ENCODE measurements around the gene NXPE2.
"Not testable (repeated sequence)": the region's sequence is repeated elsewhere in the genome, so short reads cannot be mapped to it uniquely, and the experiment has no call there.

NXPE2 gene

DNA sequence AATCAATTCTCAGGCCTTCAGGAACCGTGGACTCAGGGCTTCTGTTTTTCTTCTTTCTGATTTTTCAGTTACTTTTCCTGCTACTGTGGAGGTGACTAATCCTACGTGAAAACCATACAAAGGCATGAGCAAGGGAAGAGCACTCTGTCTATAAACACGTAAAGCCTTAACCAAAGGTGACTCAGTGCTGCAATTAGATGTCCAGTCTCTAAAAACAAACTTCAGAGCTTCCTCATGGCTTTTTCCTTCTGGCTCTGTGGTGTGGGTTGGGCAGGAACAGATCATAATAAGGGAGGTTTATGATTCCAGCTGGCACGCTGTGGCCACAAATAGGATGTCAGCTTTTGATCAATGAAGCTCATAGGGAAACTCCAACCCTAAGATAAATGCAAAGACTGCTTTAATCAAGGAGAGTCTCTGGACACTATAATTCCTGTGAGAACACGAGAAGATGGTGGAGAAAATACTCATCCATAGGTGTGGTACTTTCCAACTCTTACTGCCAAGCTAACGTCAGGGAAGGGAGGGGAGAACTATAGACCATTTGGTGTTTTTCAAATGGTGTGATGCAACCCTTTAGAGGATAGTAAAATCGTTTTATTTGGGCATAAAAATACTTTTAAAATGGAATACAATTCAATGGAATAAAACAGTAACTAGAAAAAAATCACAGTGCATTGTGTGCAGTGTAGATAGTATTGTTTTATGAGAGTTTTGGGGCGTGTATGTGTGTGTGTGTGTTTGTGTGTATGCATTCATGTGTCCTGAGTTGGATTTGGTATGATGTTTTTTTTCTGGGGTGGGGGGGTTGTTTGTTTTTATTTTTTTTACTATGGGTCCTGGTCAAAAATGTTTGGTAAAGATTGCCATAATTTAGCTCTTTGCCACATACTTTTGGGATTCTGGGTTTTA, at the start of gene NXPE2:
Gene NXPE2, plus strand, starts transcription at position 403 of the 912 bp plus-strand sequence. Its CDS starts 49 bp downstream, at position 452.
- DNase-seq (ENCODE audit: low read depth): no peak

DNA sequence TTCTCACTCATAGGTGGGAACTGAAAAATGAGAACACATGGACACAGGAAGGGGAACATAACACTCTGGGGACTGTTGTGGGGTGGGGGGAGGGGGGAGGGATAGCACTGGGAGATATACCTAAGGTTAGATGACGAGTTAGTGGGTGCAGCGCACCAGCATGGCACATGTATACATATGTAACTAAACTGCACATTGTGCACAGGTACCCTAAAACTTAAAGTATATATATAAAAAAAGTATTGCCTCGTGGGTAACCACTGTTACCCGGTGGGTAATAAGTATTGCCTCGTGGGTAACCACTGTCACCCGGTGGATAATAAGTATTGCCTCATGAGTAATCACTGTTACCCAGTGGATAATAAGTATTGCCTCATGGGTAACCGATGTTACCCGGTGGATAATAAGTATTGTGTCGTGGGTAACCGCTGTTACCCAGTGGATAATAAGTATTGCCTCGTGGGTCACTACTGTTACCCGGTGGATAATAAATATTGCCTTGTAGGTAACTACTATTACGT, 46.8 kb upstream of the NXPE2 start:
- DNase-seq (ENCODE audit: low read depth): not testable (repeated sequence)

DNA sequence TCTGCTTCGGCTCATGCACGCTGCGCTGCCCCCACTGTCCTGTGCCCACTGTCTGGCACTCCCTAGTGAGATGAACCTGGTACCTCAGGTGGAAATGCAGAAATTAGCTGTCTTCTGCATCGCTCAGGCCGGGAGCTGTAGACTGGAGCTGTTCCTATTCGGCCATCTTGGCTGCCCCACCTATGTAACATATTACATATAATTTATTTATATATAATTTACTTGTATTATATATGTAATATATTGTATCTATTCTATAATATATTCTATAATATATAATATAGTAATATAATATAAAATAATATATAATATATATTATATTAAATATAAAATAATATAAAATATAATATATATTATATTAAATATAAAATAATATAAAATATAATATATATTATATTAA, 38.9 kb upstream of the NXPE2 start:
- not testable (repeated sequence) for DNase-seq (ENCODE audit: low read depth)

DNA sequence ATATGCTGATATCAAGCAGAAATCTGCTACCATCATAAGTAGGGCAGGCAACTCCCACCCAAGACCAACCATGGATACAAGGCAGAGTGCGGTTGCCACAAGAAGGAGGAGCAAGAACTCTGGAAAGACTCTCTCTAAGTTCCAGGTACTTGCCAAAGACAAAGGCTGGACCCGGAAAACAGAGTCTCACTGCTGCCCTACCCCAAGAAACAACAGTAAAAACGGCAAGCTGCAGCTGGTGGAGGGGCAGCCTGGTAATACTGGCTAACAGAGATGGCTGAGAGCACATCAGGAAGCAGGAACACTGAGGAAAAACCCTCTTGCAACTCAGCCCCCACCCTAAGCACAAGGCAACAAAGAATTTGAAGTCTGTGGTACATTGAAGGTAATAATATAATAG, 27.7 kb upstream of the NXPE2 start:
- DNase-seq (ENCODE audit: low read depth): no peak

DNA sequence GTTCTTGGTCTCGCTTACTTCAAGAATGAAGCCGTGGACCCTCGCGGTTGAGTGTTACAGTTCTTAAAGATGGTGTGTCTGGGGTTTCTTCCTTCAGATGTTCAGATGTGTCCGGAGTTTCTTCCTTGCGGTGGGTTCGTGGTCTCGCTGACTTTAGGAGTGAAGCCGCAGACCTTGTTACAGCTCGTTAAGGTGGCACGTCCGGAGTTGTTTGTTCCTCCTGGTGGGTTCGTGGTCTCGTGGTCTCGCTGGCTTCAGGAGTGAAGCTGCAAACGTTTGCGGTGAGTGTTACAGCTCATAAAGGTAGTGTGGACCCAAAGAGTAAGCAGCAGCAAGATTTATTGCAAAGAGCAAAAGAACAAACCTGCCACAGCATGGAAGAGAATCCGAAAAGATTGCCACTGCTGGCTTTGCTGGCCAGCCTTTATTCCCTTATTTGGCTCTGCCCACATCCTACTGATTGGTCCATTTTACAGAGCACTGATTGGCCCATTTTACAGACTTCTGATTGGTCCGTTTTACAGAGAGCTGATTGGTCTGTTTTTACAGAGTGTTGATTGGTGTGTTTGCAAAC, 27.1 kb upstream of the NXPE2 start:
- no peak for DNase-seq (ENCODE audit: low read depth)

DNA sequence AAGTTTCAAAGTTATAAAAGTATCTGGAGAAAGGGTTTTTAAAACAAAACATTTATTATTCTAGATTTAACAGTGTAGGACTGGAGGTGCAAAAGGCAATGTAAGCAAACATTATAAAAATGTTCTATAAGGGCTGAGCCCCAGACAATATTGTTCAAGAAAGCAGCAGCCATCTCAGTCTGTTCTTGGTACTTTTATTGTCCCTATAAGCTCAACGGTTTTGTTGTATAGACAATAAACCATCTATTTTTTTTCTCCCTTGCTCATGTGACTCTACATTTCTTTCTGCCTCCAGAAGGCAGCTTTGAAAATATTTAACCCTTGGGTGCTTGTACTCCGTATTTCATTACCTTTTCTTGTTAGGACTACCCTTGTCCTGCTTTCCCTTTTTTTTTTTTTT, 25.2 kb upstream of the NXPE2 start:
- DNase-seq (ENCODE audit: low read depth): no peak

DNA sequence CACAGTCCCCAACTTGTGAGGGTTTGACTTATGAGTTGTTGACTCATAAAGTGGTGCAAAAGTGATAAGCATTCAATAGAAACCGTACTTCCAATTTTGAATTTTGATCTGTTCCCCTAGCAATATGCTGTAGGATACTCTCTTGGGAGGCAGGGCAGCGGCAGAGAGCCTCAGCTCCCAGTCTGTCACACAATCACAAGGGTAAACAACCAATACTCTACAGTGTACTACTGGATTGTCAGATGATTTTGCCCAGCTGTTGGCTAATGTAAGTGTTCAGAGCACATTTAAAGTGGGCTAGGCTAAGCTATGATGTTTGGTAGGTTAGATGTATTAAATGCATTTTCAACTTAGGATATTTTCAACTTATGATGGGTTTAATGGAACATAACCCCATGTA, 13.7 kb upstream of the NXPE2 start:
- DNase-seq (ENCODE audit: low read depth): no peak

DNA sequence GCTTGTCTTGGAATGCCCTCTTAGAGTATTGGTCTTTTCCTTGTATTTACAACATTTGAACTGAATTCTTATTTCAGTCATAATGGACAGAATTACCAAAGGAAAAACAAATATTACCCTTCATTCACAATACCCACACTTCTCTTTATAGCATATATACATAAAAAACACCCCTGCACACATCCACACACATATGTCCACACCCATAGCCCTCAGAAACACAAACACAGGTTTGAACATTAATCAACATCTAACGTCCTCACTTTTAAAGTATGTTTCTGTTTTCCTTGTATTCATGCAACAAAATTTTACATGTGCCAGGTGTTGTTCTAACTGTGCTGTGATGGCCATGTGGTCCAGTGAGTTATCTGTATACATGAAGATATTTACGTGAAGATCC, 11.6 kb upstream of the NXPE2 start:
- no peak for DNase-seq (ENCODE audit: low read depth)

DNA sequence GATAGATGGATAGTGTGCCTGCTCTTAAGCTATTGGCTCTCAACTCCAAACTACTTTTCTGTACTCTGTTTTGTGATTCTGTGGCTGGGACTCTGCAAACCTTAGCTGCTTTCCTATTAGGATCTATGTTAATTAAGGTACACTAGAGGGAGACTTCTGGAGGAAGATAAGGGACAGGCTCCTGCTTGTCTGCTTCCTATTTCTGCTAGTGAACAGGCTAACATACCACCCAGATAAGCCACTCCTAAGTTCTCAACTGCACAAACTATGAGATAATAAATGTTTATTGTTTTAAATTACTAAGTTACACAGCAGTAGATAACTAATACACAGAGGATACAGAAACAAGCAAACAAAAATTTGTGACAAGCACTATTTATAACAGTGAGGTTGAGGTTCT, 10.2 kb upstream of the NXPE2 start:
- no peak for DNase-seq (ENCODE audit: low read depth)

DNA sequence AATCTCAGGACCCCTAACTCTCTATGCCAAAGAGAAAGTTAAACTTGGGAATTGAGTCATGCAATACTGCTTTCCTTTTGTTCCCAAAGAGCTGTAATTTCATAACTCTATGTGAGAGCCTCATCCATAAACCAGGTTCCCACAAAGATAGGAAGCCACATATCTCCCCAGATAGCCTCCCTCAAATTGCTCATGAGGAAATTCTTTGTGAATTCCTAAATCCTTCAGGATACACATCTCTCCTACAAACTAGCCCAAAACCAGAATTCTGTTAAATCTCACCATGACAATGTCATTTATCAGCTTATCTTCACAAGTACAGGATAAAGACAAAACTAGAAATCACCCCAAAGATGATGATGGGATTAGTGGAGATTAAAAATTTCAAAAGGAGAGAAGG, 4.7 kb upstream of the NXPE2 start:
- no peak for DNase-seq (ENCODE audit: low read depth)

DNA sequence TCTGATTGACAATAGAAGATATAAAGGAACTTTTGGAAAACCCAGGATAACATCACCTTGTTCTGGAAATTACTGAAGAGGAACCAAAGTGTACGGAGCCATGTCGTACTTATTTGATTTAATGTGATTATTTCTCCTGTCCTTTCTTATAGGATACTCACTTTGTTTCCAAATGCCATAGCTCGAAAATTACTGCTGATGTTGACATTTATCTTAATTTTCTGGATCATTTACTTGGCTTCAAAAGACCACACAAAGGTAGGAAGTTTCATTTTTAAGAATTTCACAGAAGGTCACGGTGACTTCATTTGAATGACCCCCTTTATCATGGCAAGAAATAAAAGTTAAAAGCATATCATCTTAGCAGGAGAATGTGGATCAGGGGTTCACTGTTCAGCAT, 1.2 kb downstream of the NXPE2 start:
- DNase-seq (ENCODE audit: low read depth): no peak

DNA sequence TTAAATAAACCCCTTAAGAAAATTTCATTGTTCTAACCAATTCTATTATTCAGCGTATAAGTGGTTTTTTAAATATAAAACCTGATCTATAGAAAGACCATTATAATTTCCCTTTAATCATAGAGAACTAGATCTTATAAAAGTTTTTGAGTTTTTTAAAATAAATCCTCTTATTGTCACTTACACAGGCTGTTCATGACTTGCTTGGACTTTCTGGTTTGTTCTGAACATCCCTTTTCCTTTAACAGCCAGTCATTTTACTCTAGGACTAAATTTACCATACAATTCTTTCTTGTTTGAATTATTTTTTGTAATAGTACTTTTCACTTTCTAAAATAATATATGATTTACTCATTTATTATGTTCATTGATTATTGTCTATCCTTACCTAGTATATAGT, 4.7 kb downstream of the NXPE2 start:
- DNase-seq (ENCODE audit: low read depth): no peak

DNA sequence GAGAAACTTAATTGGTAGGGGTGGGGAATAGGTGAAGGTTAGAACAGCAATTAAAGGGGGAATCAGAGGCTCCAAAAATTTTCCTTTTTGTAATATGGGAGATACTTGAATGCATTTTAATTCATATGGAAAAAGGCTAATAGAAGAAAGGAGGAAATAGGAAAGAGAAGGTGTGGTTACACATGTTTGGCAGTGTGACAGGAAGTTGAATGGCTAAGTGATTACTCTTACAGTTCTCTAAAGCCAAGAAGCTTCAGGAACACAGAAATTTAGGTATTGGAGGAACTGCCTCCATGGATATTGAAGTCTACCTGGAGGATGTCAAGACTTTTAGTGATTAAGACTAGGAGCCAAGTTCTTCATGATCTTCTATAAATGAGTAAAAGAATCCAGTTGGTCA, 6.3 kb downstream of the NXPE2 start:
- no peak for DNase-seq (ENCODE audit: low read depth)

DNA sequence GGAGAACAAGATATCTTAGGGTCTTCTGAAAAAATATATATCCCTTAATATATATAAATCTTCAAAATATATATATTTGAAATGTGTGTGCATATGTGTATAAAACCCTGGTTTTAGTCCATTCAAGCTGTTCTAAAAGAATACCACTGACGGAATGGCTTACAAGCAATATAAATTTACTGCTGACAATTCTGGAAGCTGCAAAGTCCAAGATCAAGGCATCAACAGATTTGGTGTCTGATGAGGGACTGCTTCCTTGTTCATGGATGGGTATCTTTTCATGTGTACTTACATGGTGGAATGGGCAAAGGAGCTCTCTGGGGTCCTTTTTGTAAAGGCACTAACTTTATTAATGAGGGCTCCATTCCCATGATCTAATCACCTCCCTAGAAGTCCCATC, 6.8 kb downstream of the NXPE2 start:
- no peak for DNase-seq (ENCODE audit: low read depth)

DNA sequence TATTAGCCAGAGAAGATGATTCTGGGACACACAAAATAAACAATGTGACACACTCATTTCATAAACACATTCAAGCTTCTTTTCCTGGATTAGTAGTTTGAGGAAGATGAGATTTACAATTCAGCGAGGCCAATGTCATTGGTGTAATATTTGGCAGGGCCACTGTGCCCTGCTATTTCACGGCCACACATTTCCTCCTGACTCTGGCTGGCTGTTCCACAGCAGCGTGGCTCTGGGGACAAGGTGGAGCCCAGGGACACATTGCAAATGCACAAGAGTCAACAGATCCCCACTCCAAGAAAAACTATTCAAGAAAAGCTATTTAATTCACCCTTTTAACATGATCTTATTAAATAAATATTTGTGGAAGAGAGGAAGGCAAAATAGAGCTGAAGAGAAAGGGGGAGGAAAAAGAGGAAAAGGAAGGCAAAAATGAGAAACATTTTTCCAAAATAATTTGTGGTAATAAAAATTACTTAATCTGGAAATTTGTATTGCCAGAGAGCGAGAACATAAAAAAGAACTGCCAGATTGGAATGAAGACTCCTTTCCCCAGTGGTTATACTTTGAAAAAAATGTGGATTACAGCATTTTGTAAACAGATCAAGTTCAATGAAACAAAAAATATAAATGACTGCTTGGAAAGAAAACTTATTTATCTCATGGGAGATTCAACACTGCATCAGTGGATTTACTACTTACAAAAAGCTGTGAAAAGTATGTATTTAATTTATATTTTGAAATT, 27.1 kb downstream of the NXPE2 start:
- DNase-seq (ENCODE audit: low read depth): no peak

DNA sequence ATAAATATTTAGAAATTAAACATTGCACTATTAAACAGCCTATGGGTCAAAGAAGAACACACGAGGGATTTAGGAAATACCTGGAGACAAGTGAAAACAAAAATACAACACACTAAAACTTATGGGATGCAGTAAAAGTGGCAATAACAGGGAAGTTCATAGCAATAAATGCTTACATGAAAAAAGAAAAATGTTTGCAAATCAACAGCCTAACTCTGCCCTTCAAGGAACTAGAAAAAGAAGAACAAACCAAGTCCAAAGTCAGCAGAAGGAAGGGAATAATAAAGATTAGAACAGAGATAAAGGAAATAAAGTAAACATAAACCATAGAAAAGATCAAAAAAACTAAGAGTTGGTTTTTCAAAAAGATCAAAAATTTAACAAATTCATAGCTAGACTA, 31.6 kb downstream of the NXPE2 start:
- DNase-seq (ENCODE audit: low read depth): no peak

DNA sequence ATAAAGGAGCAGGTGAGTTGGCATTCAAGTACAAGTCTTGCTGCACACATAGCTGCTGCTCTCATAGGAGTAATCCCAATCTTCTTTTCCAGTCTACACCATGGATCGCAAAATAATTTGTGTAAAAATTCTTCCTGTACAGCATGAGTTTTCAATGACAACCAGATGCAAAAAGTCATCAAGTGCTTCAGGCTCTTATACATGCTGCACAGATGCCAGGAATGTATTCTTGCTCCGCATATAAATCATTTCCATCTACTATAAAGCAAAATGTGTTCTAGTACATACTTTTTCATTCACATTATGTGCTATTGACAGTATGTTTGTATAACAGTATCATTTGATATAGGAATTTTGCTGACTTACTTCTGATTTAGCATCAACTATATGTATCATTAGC, 35.4 kb downstream of the NXPE2 start:
- no peak for DNase-seq (ENCODE audit: low read depth)

DNA sequence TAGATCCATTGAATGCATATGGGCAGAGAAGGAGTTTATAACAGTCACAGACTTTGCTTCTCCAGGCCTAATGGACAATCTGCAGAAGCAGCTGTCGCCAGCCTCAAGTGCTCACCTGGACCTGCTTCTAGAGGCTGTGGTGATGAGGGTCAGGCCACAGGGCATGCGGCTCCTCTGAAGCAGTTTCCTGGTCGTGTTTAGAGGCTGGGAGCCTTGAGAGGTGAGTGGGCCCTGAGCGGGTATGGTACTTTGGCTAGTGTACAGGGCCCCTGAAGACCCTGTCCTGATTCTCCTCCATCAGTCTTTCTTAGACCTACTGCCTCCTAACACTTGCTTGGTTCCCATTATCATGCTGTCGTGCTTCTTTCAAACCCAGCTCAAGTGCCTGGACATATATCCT, 41.2 kb downstream of the NXPE2 start:
- no peak for DNase-seq (ENCODE audit: low read depth)

DNA sequence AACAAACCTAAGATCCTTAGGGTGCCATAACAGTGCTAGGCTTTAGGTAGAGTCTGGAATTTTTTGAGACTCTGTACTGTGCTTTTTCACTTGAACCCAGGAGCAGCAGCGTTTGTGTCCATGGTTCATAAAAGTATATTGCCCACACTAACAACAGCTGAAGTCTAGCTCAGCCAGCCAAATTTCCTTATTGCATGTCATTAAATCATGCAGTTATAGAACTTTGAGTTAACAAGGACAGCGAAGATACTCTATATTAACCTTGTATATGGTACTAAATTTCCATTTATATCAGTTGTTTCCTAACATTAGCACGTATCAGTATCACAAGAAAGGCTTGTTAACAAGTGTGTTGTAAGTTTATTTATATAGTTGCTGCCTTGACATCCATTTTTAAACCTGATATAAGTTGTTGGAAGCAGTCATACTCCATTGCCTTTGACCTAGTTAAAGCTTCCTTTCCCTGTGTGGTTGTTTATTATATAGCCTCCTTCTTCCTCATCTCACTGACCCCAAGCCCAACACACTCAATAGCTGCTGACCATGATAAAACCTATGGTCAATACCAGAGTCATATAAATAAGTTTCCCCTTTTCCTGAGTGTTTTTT, 46.7 kb downstream of the NXPE2 start:
- DNase-seq (ENCODE audit: low read depth): no peak

DNA sequence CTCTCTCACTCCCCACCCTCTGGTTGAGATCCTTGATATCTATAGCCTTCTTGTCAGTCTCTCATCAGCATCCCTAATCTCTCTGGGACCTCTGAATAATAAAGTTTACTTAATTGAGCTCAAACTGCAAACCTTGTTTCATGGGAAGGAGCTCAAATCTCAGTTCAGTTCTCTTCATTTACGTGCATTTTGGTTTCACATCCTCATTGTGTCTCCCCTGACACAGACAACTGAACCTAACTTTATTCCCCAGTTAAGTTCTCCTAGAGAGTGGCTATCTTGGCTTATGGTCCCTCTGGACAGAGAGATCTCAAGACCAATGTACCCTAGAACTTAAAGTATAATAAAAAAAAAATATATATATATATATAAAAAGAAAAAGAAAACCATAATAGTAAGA, 47.3 kb downstream of the NXPE2 start:
- DNase-seq (ENCODE audit: low read depth): no peak

DNA sequence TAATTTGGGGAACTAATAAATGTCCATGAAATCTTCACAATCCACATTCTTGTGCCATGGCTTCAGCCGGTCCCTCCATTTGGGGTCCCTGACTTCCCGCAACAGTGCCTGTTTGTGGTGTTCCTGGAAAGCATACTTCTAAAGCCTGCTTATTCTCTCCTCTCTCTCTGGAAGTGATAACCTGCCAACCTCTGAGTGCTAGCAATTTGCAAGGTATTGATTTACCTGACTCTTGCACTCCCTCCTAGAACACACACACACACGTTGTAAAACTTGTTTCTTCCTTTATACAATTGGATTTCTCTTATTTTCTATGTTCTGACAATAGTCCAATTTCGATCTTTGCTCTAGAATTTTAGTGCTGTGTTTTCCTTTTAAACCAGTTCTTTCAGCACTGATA, 58.5 kb downstream of the NXPE2 start:
- no peak for DNase-seq (ENCODE audit: low read depth)

DNA sequence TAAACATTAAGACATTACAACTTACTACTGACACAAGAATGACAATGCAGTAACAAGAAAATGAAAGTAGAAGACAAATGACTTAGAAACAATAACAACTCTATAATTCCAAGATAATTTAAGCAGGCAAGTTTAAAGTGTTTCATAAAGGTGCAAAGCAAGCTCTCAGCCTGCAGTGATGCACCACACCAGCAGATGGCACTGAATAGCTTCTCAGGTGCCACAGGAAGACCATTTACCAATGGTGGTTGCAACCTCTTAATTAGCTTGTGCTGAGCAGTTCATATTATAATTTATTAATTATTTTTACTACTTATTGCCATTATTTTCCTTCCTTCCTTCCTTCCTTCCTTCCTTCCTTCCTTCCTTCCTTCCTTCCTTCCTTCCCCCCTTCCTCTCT, 60.6 kb downstream of the NXPE2 start:
- DNase-seq (ENCODE audit: low read depth): peak; percentile 4

All from activated T-cell treated with anti-CD3 and anti-CD28 coated beads for 24 hours (primary cell).